HepG2 (cell line): Measurements from ENCODE around the gene SERPINE3. TPM values are rescaled to one million over a fixed set of nuclear protein-coding genes. Genes with fewer than 3 reads are reported as not detected.

ENCODE experiments used
- ATAC-seq: fragments of 200-7000 bp; cut with Tn5 transposase; 3 replicates; pipeline ENCODE4 v1.9.1; 2020; ENCODE audit warnings: mild to moderate bottlenecking, moderate library complexity
- BruUV-seq: library from RNA; stranded (reverse); fragments of 400-500 nt; replicated peaks from 2 replicates; lab custom pipeline; 2021; lab: Mats Ljungman, UMichigan
- CTCF ChIA-PET: fragments of 300-600 bp; formaldehyde crosslinking; extraction: SDS; loops from one replicate; lab custom pipeline; 2021; ENCODE audit warnings: low total read pairs, inconsistent platforms, low intra/inter-chr PET ratio; lab: Yijun Ruan, JAX
- POLR2A ChIA-PET: fragments of 350-600 bp; sonication (Branson Sonifier 250); formaldehyde crosslinking; loops from one replicate; lab custom pipeline; 2020; ENCODE audit warnings: antibody characterized with exemption, inconsistent platforms; lab: Yijun Ruan, JAX
- DNase-seq: peaks from one replicate; pipeline ENCODE4 v3.0.0-alpha.2; 2015; ENCODE audit warnings: low spot score
- FAIRE-seq: peaks from 3 replicates; lab custom pipeline; 2011; peaks lifted over from hg19 to GRCh38; lab: Jason Lieb, UNC
- H2AFZ ChIP-seq: one replicate; pipeline ENCODE4 v1.6.1; 2011; ENCODE audit warnings: low read length, inconsistent platforms
- H3K27ac ChIP-seq: fragments of 300-600 bp; 3 replicates; pipeline ENCODE4 v1.8.0; 2011; ENCODE audit warnings: mixed run types, mild to moderate bottlenecking, mixed read lengths, low read length, inconsistent platforms; ENCODE audit not compliant: insufficient read depth; ENCODE audit errors: extremely low read length
- H3K27me3 ChIP-seq, 2 experiments: fragments of 200-600 bp in 1 of 2; 2 replicates in 1 of 2; 3 replicates in 1 of 2; pipeline versions ENCODE4 v1.6.0 to v1.8.0; 2011; ENCODE audit warnings: low read length in 2 of 2, mild to moderate bottlenecking in 2 of 2, moderate library complexity in 2 of 2, inconsistent platforms in 1 of 2; ENCODE audit not compliant: insufficient read depth in 2 of 2, control insufficient read depth in 1 of 2
- H3K36me3 ChIP-seq, 2 experiments: fragments of 200-600 bp in 1 of 2; replicated peaks in 1 of 2; 2 replicates in 1 of 2; 3 replicates in 1 of 2; pipeline versions ENCODE4 v1.5.1 to v1.8.0; 2011; ENCODE audit warnings: low read length in 2 of 2, inconsistent platforms in 1 of 2; ENCODE audit not compliant: insufficient read depth in 2 of 2, control insufficient read depth in 1 of 2
- H3K4me1 ChIP-seq: 2 replicates; pipeline ENCODE4 v1.5.1; 2012; ENCODE audit warnings: low read length, inconsistent platforms; ENCODE audit not compliant: insufficient read depth
- H3K4me2 ChIP-seq: 2 replicates; pipeline ENCODE4 v1.6.0; 2011; ENCODE audit warnings: low read depth, low read length, inconsistent platforms
- H3K4me3 ChIP-seq, 3 experiments: fragments of 200-600 bp in 1 of 3; sonication (generic), shearing (Covaris generic) in 1 of 3; replicated peaks in 1 of 3; 2 replicates each; pipeline ENCODE4 v1.5.1; 2011 to 2016; ENCODE audit warnings: low read length in 3 of 3, inconsistent platforms in 2 of 3, low read depth in 2 of 3, mild to moderate bottlenecking in 2 of 3, control low read depth in 1 of 3, mixed read lengths in 1 of 3; ENCODE audit not compliant: insufficient read depth in 1 of 3
- H3K79me2 ChIP-seq: one replicate; pipeline ENCODE4 v1.6.1; 2011; ENCODE audit warnings: low read length, inconsistent platforms; ENCODE audit not compliant: insufficient read depth
- H3K9ac ChIP-seq: 2 replicates; pipeline ENCODE4 v1.6.0; 2011; ENCODE audit warnings: mild to moderate bottlenecking, low read depth, low read length, inconsistent platforms; ENCODE audit not compliant: insufficient read depth
- H3K9me3 ChIP-seq: 2 replicates; pipeline ENCODE4 v1.5.1; 2012; ENCODE audit warnings: mild to moderate bottlenecking, low read length
- H4K20me1 ChIP-seq: 2 replicates; pipeline ENCODE4 v1.6.0; 2011; ENCODE audit warnings: inconsistent platforms, mild to moderate bottlenecking, low read length, moderate library complexity; ENCODE audit not compliant: insufficient read depth
- ADNP ChIP-seq: sonication (generic); formaldehyde crosslinking; IDR thresholded peaks from 2 replicates; pipeline ENCODE4 v1.4.0; 2020; ENCODE audit warnings: missing genetic modification reagents
- ARNTL ChIP-seq: sonication (generic); formaldehyde crosslinking; IDR thresholded peaks from 2 replicates; pipeline ENCODE4 v1.4.0; 2020; ENCODE audit warnings: mild to moderate bottlenecking, missing genetic modification reagents
- SALL2 ChIP-seq: sonication (generic); formaldehyde crosslinking; IDR thresholded peaks from 2 replicates; pipeline ENCODE4 v1.8.1; 2023; ENCODE audit warnings: mild to moderate bottlenecking, missing genetic modification reagents, inconsistent platforms
- SIN3B ChIP-seq: fragments of 150-350 bp; IDR thresholded peaks from 2 replicates; pipeline ENCODE4 v1.6.1; 2014; ENCODE audit warnings: low read length
- SIX1 ChIP-seq: sonication (generic); formaldehyde crosslinking; IDR thresholded peaks from 2 replicates; pipeline ENCODE4 v1.4.0; 2020; ENCODE audit warnings: missing genetic modification reagents, borderline replicate concordance
- SP140L ChIP-seq: sonication (generic); formaldehyde crosslinking; IDR thresholded peaks from 2 replicates; pipeline ENCODE4 v1.4.0; 2020; ENCODE audit warnings: missing genetic modification reagents, borderline replicate concordance
- ZBTB42 ChIP-seq: sonication (generic); formaldehyde crosslinking; IDR thresholded peaks from 2 replicates; pipeline ENCODE4 v1.5.0; 2020; ENCODE audit warnings: mild to moderate bottlenecking, missing genetic modification reagents
- ZNF224 ChIP-seq: sonication (generic); formaldehyde crosslinking; IDR thresholded peaks from 2 replicates; pipeline ENCODE4 v1.5.0; 2020; ENCODE audit warnings: mild to moderate bottlenecking, missing genetic modification reagents
- ZNF350 ChIP-seq: sonication (generic); formaldehyde crosslinking; IDR thresholded peaks from 2 replicates; pipeline ENCODE4 v1.4.0; 2020; ENCODE audit warnings: mild to moderate bottlenecking, low read depth, missing genetic modification reagents, borderline replicate concordance
- ZNF878 ChIP-seq: sonication (generic); formaldehyde crosslinking; IDR thresholded peaks from 2 replicates; pipeline ENCODE4 v1.8.1; 2023; ENCODE audit warnings: mild to moderate bottlenecking, missing genetic modification reagents, moderate library complexity
- WGBS: methylation state at CpG from one replicate; pipeline ENCODE4 v1.1.6; 2017; ENCODE audit warnings: low lambda C conversion rate; 5-methylcytosine and 5-hydroxymethylcytosine counted together
- in situ Hi-C: cut with HindIII; loops from 2 replicates; pipeline ENCODE4 v1.10.0; 2017; ENCODE audit warnings: low pct_unique_long_range_greater_than_20kb; ENCODE audit not compliant: extremely low pct_ligation_motif_present
- intact Hi-C: fragments of 100-400 bp; cut with micrococcal nuclease; formaldehyde crosslinking; loops from one replicate; pipeline ENCODE4 v1.10.0; 2022; ENCODE audit not compliant: unreplicated experiment
- polyA plus RNA-seq, 8 experiments: library from polyadenylated mRNA; depleted of rRNA in 3 of 8; stranded (reverse) in 7 of 8; unstranded in 1 of 8; fragments of >200 nt; fragmentation: Illumina TruSeq in 4 of 8; extraction: Trizol in 4 of 8; gene quantifications; 2 replicates each; pipeline versions ENCODE4 v1.2.1 to v1.2.3, GENCODE V29; 2011 to 2016; ENCODE audit warnings: low read depth in 4 of 8, missing spikeins in 1 of 8, mixed read lengths in 1 of 8; ENCODE audit not compliant: insufficient read depth in 1 of 8
- total RNA-seq, 5 experiments: library from RNA; depleted of rRNA; stranded (reverse); fragments of >200 nt; fragmentation: Illumina TruSeq; extraction: Trizol; gene quantifications; 2 replicates each; pipeline ENCODE4 v1.2.3, GENCODE V29; 2016; ENCODE audit warnings: low read depth in 1 of 5
- TF ChIP-seq, protein P1 (sequence below): sonication (generic); formaldehyde crosslinking; IDR thresholded peaks from 2 replicates; pipeline ENCODE4 v1.4.0; 2020; ENCODE audit warnings: missing genetic modification reagents
- TF ChIP-seq, protein P2 (sequence below): sonication (generic); formaldehyde crosslinking; IDR thresholded peaks from 2 replicates; pipeline ENCODE4 v1.4.0; 2020; ENCODE audit warnings: missing genetic modification reagents, low read depth, mild to moderate bottlenecking, borderline replicate concordance
- TF ChIP-seq, protein P3 (sequence below): sonication (generic); formaldehyde crosslinking; IDR thresholded peaks from 2 replicates; pipeline ENCODE4; 2020; ENCODE audit warnings: missing genetic modification reagents, mild to moderate bottlenecking, borderline replicate concordance

Gene SERPINE3
- total and polyA plus RNA-seq, 2 of the 13 experiments (the other 11 are each of a cell fraction or from before 2014, with no cell fraction given): not detected

GRCh38 chr13:51329606-51330005 is 9.9 kb upstream of the SERPINE3 start:
- DNase-seq (no peak), ATAC-seq (no peak), FAIRE-seq (no peak)
- intact Hi-C loops: no loop called here
- H3K79me2 ChIP-seq: no peaks in the 10 kb centered on the region
- no peaks in the 10 kb centered on the region for H4K20me1 ChIP-seq
- TF ChIP-seq ZNF350 (CRISPR knock-in tag) (no peak), SP140L (CRISPR knock-in tag) (no peak), ZNF224 (CRISPR knock-in tag) (no peak), ZBTB42 (no peak), ZNF878 (no peak), ARNTL (CRISPR knock-in tag) (no peak), ADNP (CRISPR knock-in tag) (no peak), SALL2 (CRISPR knock-in tag) (no peak), SIN3B (no peak), SIX1 (CRISPR knock-in tag) (no peak)
- TF ChIP-seq, protein P1, sequence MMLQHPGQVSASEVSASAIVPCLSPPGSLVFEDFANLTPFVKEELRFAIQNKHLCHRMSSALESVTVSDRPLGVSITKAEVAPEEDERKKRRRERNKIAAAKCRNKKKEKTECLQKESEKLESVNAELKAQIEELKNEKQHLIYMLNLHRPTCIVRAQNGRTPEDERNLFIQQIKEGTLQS (CRISPR knock-in tag): no peak
- TF ChIP-seq, protein P2, sequence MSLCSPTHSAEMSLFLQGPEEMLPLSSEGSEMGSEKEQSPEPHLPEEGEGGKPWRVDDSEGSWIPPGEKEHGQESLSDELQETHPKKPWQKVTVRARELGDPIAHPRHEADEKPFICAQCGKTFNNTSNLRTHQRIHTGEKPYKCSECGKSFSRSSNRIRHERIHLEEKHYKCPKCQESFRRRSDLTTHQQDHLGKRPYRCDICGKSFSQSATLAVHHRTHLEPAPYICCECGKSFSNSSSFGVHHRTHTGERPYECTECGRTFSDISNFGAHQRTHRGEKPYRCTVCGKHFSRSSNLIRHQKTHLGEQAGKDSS (CRISPR knock-in tag): no peak
- TF ChIP-seq, protein P3, sequence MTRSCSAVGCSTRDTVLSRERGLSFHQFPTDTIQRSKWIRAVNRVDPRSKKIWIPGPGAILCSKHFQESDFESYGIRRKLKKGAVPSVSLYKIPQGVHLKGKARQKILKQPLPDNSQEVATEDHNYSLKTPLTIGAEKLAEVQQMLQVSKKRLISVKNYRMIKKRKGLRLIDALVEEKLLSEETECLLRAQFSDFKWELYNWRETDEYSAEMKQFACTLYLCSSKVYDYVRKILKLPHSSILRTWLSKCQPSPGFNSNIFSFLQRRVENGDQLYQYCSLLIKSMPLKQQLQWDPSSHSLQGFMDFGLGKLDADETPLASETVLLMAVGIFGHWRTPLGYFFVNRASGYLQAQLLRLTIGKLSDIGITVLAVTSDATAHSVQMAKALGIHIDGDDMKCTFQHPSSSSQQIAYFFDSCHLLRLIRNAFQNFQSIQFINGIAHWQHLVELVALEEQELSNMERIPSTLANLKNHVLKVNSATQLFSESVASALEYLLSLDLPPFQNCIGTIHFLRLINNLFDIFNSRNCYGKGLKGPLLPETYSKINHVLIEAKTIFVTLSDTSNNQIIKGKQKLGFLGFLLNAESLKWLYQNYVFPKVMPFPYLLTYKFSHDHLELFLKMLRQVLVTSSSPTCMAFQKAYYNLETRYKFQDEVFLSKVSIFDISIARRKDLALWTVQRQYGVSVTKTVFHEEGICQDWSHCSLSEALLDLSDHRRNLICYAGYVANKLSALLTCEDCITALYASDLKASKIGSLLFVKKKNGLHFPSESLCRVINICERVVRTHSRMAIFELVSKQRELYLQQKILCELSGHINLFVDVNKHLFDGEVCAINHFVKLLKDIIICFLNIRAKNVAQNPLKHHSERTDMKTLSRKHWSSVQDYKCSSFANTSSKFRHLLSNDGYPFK (CRISPR knock-in tag): no peak
- no peak overlapping the region for H2AFZ ChIP-seq
- H3K4me1 ChIP-seq: no peaks in the 10 kb centered on the region
- POLR2A ChIA-PET: no interaction called here
- no peaks in the 10 kb centered on the region for H3K27me3 ChIP-seq
- H3K36me3 ChIP-seq: no peaks in the 10 kb centered on the region
- no peak overlapping the region for H3K9ac ChIP-seq
- H3K4me2 ChIP-seq: no peak overlapping the region
- no TSS peak for BruUV-seq
- no peak overlapping the region for H3K27ac ChIP-seq
- WGBS: no CpG with 5 or more reads among the region's 3 CpGs
- in situ Hi-C loops: no loop called here
- no peak overlapping the region for H3K4me3 ChIP-seq
- CTCF ChIA-PET: no interaction called here
- H3K9me3 ChIP-seq: no peaks in the 10 kb centered on the region
